Mesendoderm (in vitro differentiated cells): Measurements from ENCODE around the gene ARMC3.

Experiments
- DNase-seq: peaks from one replicate; pipeline ENCODE4 v3.0.0; 2013
- H2AK5ac ChIP-seq: 2 replicates; pipeline ENCODE4 v1.6.1; 2013; ENCODE audit warnings: low read length, inconsistent platforms
- H2BK120ac ChIP-seq: 2 replicates; pipeline ENCODE4 v1.6.1; 2013; ENCODE audit warnings: low read depth, mild to moderate bottlenecking, low read length, moderate library complexity, mixed read lengths
- H2BK15ac ChIP-seq: replicated peaks from 2 replicates; pipeline ENCODE4 v1.6.1; 2013; ENCODE audit warnings: low read depth, mild to moderate bottlenecking, moderate library complexity
- H2BK5ac ChIP-seq: 2 replicates; pipeline ENCODE4 v1.6.1; 2013; ENCODE audit warnings: low read length, inconsistent platforms
- H3K18ac ChIP-seq: 2 replicates; pipeline ENCODE4 v1.6.1; 2013; ENCODE audit warnings: mild to moderate bottlenecking, low read length, mixed read lengths
- H3K23ac ChIP-seq: one replicate; pipeline ENCODE4 v1.6.1; 2013; ENCODE audit warnings: low read length
- H3K27ac ChIP-seq: 2 replicates; pipeline ENCODE4 v1.5.1; 2013; ENCODE audit warnings: low read depth, mild to moderate bottlenecking, inconsistent platforms, low read length, moderate library complexity
- H3K27me3 ChIP-seq: 2 replicates; pipeline ENCODE4 v1.6.1; 2013; ENCODE audit warnings: low read length, control low read depth, mild to moderate bottlenecking, inconsistent platforms; ENCODE audit not compliant: insufficient read depth, poor library complexity
- H3K36me3 ChIP-seq: 2 replicates; pipeline ENCODE4 v1.6.1; 2013; ENCODE audit warnings: low read length, inconsistent platforms; ENCODE audit not compliant: control insufficient read depth, insufficient read depth
- H3K4ac ChIP-seq: one replicate; pipeline ENCODE4 v1.6.1; 2013; ENCODE audit warnings: low read depth, mild to moderate bottlenecking, low read length, moderate library complexity
- H3K4me1 ChIP-seq: 2 replicates; pipeline ENCODE4 v1.6.1; 2013; ENCODE audit warnings: low read depth, low read length, inconsistent platforms; ENCODE audit not compliant: control insufficient read depth
- H3K4me2 ChIP-seq: 2 replicates; pipeline ENCODE4 v1.6.1; 2013; ENCODE audit warnings: low read length
- H3K4me3 ChIP-seq: 2 replicates; pipeline ENCODE4 v1.5.1; 2013; ENCODE audit warnings: mild to moderate bottlenecking, low read length
- H3K56ac ChIP-seq: one replicate; pipeline ENCODE4 v1.6.1; 2013; ENCODE audit warnings: low read length
- H3K79me1 ChIP-seq: 2 replicates; pipeline ENCODE4 v1.6.1; 2013; ENCODE audit warnings: low read length, inconsistent platforms
- H3K79me2 ChIP-seq: 2 replicates; pipeline ENCODE4 v1.6.1; 2013; ENCODE audit warnings: mild to moderate bottlenecking, low read length; ENCODE audit not compliant: control insufficient read depth, insufficient read depth
- H3K9ac ChIP-seq: 2 replicates; pipeline ENCODE4 v1.6.1; 2013; ENCODE audit warnings: low read length, inconsistent platforms
- H4K5ac ChIP-seq: one replicate; pipeline ENCODE4 v1.6.1; 2013; ENCODE audit warnings: low read length
- H4K8ac ChIP-seq: one replicate; pipeline ENCODE4 v1.6.1; 2013; ENCODE audit warnings: low read depth, mild to moderate bottlenecking, control low read depth, low read length, moderate library complexity
- WGBS: extraction: QIAGEN DNeasy Blood & Tissue Kit; methylation state at CpG from one replicate; pipeline ENCODE4 v1.1.7; 2013; ENCODE audit warnings: low lambda C conversion rate, missing lambda C conversion rate; ENCODE audit not compliant: insufficient coverage; ENCODE audit errors: extremely low coverage; 5-methylcytosine and 5-hydroxymethylcytosine counted together

ARMC3 gene

DNA sequence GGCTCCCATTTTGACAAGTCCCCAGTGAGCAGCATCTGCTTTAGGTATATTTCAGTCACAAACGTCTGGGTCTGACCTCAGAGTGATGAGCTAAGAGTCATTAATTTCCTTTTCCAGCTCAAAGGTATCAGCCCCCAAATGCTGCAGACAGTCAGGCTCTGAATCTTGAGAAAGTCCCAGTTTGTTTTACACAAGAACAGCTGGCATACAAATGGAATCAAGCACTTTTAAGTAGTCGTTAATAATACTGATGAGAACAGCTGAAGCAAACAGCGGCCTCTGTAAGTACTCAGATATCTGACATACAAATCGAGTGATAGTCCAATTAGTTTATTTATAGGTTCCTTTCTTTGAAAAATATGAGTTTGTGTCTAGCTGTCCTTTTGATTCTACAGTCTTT lies 118.2 kb downstream of the ARMC3 start:
- WGBS = no CpG with 5 or more reads among the region's 4 CpGs
- no peak overlapping the region for H3K4ac ChIP-seq
- no peak overlapping the region for H2BK5ac ChIP-seq
- H3K18ac ChIP-seq = no peak overlapping the region
- H4K8ac ChIP-seq = no peak overlapping the region
- H3K56ac ChIP-seq = no peak overlapping the region
- DNase-seq = no peak
- no peak overlapping the region for H3K4me2 ChIP-seq
- no peak overlapping the region for H3K23ac ChIP-seq
- no peak overlapping the region for H3K4me3 ChIP-seq
- no peaks in the 10 kb centered on the region for H3K4me1 ChIP-seq
- no peak overlapping the region for H2AK5ac ChIP-seq
- no peak overlapping the region for H2BK15ac ChIP-seq
- H3K9ac ChIP-seq = no peak overlapping the region
- no peak overlapping the region for H4K5ac ChIP-seq
- H2BK120ac ChIP-seq = no peak overlapping the region
- no peaks in the 10 kb centered on the region for H3K79me2 ChIP-seq
- no peaks in the 10 kb centered on the region for H3K27me3 ChIP-seq
- no peaks in the 10 kb centered on the region for H3K36me3 ChIP-seq
- H3K27ac ChIP-seq = no peak overlapping the region
- no peaks in the 10 kb centered on the region for H3K79me1 ChIP-seq

GRCh38 chr10:23047201-23048050 lies 119.6 kb downstream of the ARMC3 start:
- DNase-seq = no peak
- no peak overlapping the region for H3K23ac ChIP-seq
- no peak overlapping the region for H2BK120ac ChIP-seq
- H3K27ac ChIP-seq = no peak overlapping the region
- H4K8ac ChIP-seq = no peak overlapping the region
- no CpG with 5 or more reads among the region's 9 CpGs for WGBS
- H3K9ac ChIP-seq = no peak overlapping the region
- H4K5ac ChIP-seq = no peak overlapping the region
- no peaks in the 10 kb centered on the region for H3K36me3 ChIP-seq
- no peaks in the 10 kb centered on the region for H3K27me3 ChIP-seq
- no peak overlapping the region for H3K56ac ChIP-seq
- H3K79me1 ChIP-seq = no peaks in the 10 kb centered on the region
- no peaks in the 10 kb centered on the region for H3K4me1 ChIP-seq
- no peak overlapping the region for H3K4ac ChIP-seq
- no peak overlapping the region for H3K4me2 ChIP-seq
- no peak overlapping the region for H2BK15ac ChIP-seq
- no peak overlapping the region for H2BK5ac ChIP-seq
- H3K79me2 ChIP-seq = no peaks in the 10 kb centered on the region
- H3K18ac ChIP-seq = no peak overlapping the region
- no peak overlapping the region for H2AK5ac ChIP-seq
- H3K4me3 ChIP-seq = no peak overlapping the region

- H3K56ac ChIP-seq = no peak overlapping the region
- H3K18ac ChIP-seq = no peak overlapping the region
- H3K9ac ChIP-seq = no peak overlapping the region
- H3K4me1 ChIP-seq = no peaks in the 10 kb centered on the region
- no peak overlapping the region for H3K23ac ChIP-seq
- DNase-seq = no peak
- no peak overlapping the region for H2BK120ac ChIP-seq
- no peak overlapping the region for H3K4me3 ChIP-seq
- WGBS = no CpG with 5 or more reads among the region's 4 CpGs
- H3K79me1 ChIP-seq = no peaks in the 10 kb centered on the region
- H4K8ac ChIP-seq = no peak overlapping the region
- H3K27me3 ChIP-seq = no peaks in the 10 kb centered on the region
- no peaks in the 10 kb centered on the region for H3K79me2 ChIP-seq
- H4K5ac ChIP-seq = no peak overlapping the region
- no peak overlapping the region for H2BK15ac ChIP-seq
- no peak overlapping the region for H3K4ac ChIP-seq
- H3K27ac ChIP-seq = no peak overlapping the region
- no peak overlapping the region for H2BK5ac ChIP-seq
- H3K4me2 ChIP-seq = no peak overlapping the region
- H3K36me3 ChIP-seq = no peaks in the 10 kb centered on the region
- H2AK5ac ChIP-seq = no peak overlapping the region
Observed at GRCh38 chr10:23048191-23048590, 120.3 kb downstream of the ARMC3 start.

- Histone ChIP-seq H3K56ac (no peak overlapping the region), H3K4ac (no peak overlapping the region), H2BK120ac (no peak overlapping the region), H3K23ac (no peak overlapping the region), H2BK15ac (no peak overlapping the region), H2BK5ac (no peak overlapping the region), H3K27ac (no peak overlapping the region), H3K79me1 (no peaks in the 10 kb centered on the region), H3K27me3 (no peaks in the 10 kb centered on the region), H3K4me2 (no peak overlapping the region), H3K18ac (no peak overlapping the region), H2AK5ac (no peak overlapping the region), H3K9ac (no peak overlapping the region), H3K4me1 (peaks cover 4% of the 10 kb centered on the region), H3K79me2 (no peaks in the 10 kb centered on the region), H3K36me3 (no peaks in the 10 kb centered on the region), H4K5ac (no peak overlapping the region), H4K8ac (no peak overlapping the region), H3K4me3 (no peak overlapping the region)
- no peak for DNase-seq
- WGBS = no CpG with 5 or more reads among the region's 3 CpGs
Observed at GRCh38 chr10:23051278-23051677, 123.4 kb downstream of the ARMC3 start.

DNA sequence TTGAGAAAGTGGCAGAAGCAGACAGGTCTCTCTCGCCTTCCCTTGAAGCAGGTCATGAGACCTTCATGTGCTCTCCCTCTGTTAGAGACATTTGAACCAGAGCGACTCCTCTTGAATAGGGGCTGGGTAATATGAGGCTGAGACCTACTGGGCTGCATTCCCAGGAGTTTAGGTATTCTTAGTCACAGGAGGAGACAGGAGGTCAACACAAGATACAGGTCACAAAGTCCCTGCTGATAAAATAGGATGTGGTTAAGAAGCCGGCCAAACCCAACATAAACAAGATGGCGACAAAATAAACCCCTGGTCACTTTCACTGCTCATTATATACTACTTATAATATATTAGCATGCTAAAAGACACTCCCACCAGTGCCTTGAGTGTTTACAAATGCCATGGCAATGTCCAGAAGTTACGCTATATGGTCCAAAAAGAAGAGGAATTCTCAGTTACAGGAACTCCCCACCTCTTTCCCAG lies 124.0 kb downstream of the ARMC3 start:
- H3K56ac ChIP-seq = no peak overlapping the region
- H3K27ac ChIP-seq = no peak overlapping the region
- WGBS = no CpG with 5 or more reads among the region's 5 CpGs
- no peak overlapping the region for H3K18ac ChIP-seq
- no peak overlapping the region for H2BK120ac ChIP-seq
- peaks cover 4% of the 10 kb centered on the region for H3K4me1 ChIP-seq
- peak; percentile 51 for DNase-seq
- no peak overlapping the region for H4K8ac ChIP-seq
- H3K9ac ChIP-seq = no peak overlapping the region
- no peak overlapping the region for H3K4me2 ChIP-seq
- H3K27me3 ChIP-seq = no peaks in the 10 kb centered on the region
- no peak overlapping the region for H4K5ac ChIP-seq
- H3K36me3 ChIP-seq = no peaks in the 10 kb centered on the region
- no peak overlapping the region for H3K4ac ChIP-seq
- H3K4me3 ChIP-seq = no peak overlapping the region
- no peak overlapping the region for H2AK5ac ChIP-seq
- H3K79me2 ChIP-seq = no peaks in the 10 kb centered on the region
- H2BK15ac ChIP-seq = no peak overlapping the region
- no peak overlapping the region for H2BK5ac ChIP-seq
- H3K79me1 ChIP-seq = no peaks in the 10 kb centered on the region
- H3K23ac ChIP-seq = no peak overlapping the region

- no peak overlapping the region for H2BK120ac ChIP-seq
- H3K4ac ChIP-seq = peak overlapping the region; percentile 70
- no peak overlapping the region for H4K5ac ChIP-seq
- H4K8ac ChIP-seq = no peak overlapping the region
- WGBS = no CpG with 5 or more reads among the region's 1 CpG
- DNase-seq = peak; percentile 94
- H3K4me1 ChIP-seq = peaks cover 4% of the 10 kb centered on the region
- no peak overlapping the region for H2BK5ac ChIP-seq
- H3K9ac ChIP-seq = no peak overlapping the region
- no peaks in the 10 kb centered on the region for H3K79me2 ChIP-seq
- H3K27me3 ChIP-seq = no peaks in the 10 kb centered on the region
- no peaks in the 10 kb centered on the region for H3K36me3 ChIP-seq
- no peak overlapping the region for H3K27ac ChIP-seq
- no peak overlapping the region for H3K4me2 ChIP-seq
- H3K18ac ChIP-seq = no peak overlapping the region
- no peak overlapping the region for H3K56ac ChIP-seq
- no peak overlapping the region for H3K23ac ChIP-seq
- no peaks in the 10 kb centered on the region for H3K79me1 ChIP-seq
- no peak overlapping the region for H2AK5ac ChIP-seq
- H3K4me3 ChIP-seq = no peak overlapping the region
- H2BK15ac ChIP-seq = no peak overlapping the region
Observed at GRCh38 chr10:23053036-23053435, 125.2 kb downstream of the ARMC3 start.
